Measurements from ENCODE around the gene PDE10A. TPM values are rescaled to one million over a fixed set of nuclear protein-coding genes. Genes with fewer than 3 reads are reported as not detected.
A peak's percentile ranks its signal among the peaks of the same experiment; 100 is the strongest.

Gene PDE10A
- 0.88 and 1.8 TPM in 2 replicates for total RNA-seq (2022)
- Bru-seq, nascent RNA = percentile 16 among the genes with signal in this experiment
- percentile 9 among the genes with signal in this experiment for BruChase-seq, experiment 1, labeled RNA remaining after a 6-hour chase
- percentile 10 among the genes with signal in this experiment for BruChase-seq, experiment 2, labeled RNA remaining after a 2-hour chase
- long read RNA-seq = 0 reads

- H3K9me3 Mint-ChIP-seq (ENCODE audit: unreplicated experiment) = no peaks in the 10 kb centered on the region
- H3K27me3 Mint-ChIP-seq (ENCODE audit: insufficient read depth, unreplicated experiment) = no peaks in the 10 kb centered on the region
- no peak for TF ChIP-seq CTCF (IDR thresholded peaks at IDR 0.05; ENCODE audit: unreplicated experiment)
- CTCF ChIA-PET = no interaction called here
- no peak within 1 kb of the TSS for H3K4me3 Mint-ChIP-seq (ENCODE audit: unreplicated experiment)
- POLR2A ChIA-PET = no interaction called here
- H3K36me3 Mint-ChIP-seq (ENCODE audit: insufficient read depth, unreplicated experiment) = no peaks in the 10 kb centered on the region
- DNase-seq (ENCODE audit: unreplicated experiment) = no peak
- BruUV-seq (replicated peaks) = no TSS peak
- peaks cover 7% of the 10 kb centered on the region for H3K4me1 Mint-ChIP-seq (ENCODE audit: insufficient read depth, unreplicated experiment)
- intact Hi-C loops (cut with micrococcal nuclease) = no loop called here
- no peak within 1 kb of the TSS for H3K27ac Mint-ChIP-seq (ENCODE audit: low read depth, unreplicated experiment)
Observed at GRCh38 chr6:165662749-165663376, at the start of gene PDE10A. Gene PDE10A (minus strand): TSS chr6:165663241. CDS start chr6:165662811, 430 bp downstream.

GRCh38 chr6:165708985-165709576, 46.0 kb upstream of the PDE10A start:
- H3K9me3 Mint-ChIP-seq (ENCODE audit: unreplicated experiment) = no peaks in the 10 kb centered on the region
- H3K27ac Mint-ChIP-seq (ENCODE audit: low read depth, unreplicated experiment) = no peak overlapping the region
- TF ChIP-seq CTCF (IDR thresholded peaks at IDR 0.05; ENCODE audit: unreplicated experiment) = no peak
- no peaks in the 10 kb centered on the region for H3K27me3 Mint-ChIP-seq (ENCODE audit: insufficient read depth, unreplicated experiment)
- intact Hi-C loops (cut with micrococcal nuclease) = no loop called here
- CTCF ChIA-PET = no interaction called here
- no TSS peak for BruUV-seq (replicated peaks)
- no peaks in the 10 kb centered on the region for H3K36me3 Mint-ChIP-seq (ENCODE audit: insufficient read depth, unreplicated experiment)
- no peak overlapping the region for H3K4me3 Mint-ChIP-seq (ENCODE audit: unreplicated experiment)
- DNase-seq (ENCODE audit: unreplicated experiment) = no peak
- POLR2A ChIA-PET = no interaction called here
- H3K4me1 Mint-ChIP-seq (ENCODE audit: insufficient read depth, unreplicated experiment) = peaks cover 1% of the 10 kb centered on the region

GRCh38 chr6:165707067-165707853, 44.2 kb upstream of the PDE10A start:
- DNase-seq (ENCODE audit: unreplicated experiment) = no peak
- CTCF ChIA-PET = interaction anchor here (0.6 kb wide), 1 partner anchor 515 kb away, joined by 4 read pairs; no protein-coding TSS in a partner anchor
- no peaks in the 10 kb centered on the region for H3K36me3 Mint-ChIP-seq (ENCODE audit: insufficient read depth, unreplicated experiment)
- no peak overlapping the region for H3K27ac Mint-ChIP-seq (ENCODE audit: low read depth, unreplicated experiment)
- POLR2A ChIA-PET = no interaction called here
- H3K4me3 Mint-ChIP-seq (ENCODE audit: unreplicated experiment) = no peak overlapping the region
- intact Hi-C loops (cut with micrococcal nuclease) = no loop called here
- H3K4me1 Mint-ChIP-seq (ENCODE audit: insufficient read depth, unreplicated experiment) = peaks cover 7% of the 10 kb centered on the region
- no peak for TF ChIP-seq CTCF (IDR thresholded peaks at IDR 0.05; ENCODE audit: unreplicated experiment)
- H3K27me3 Mint-ChIP-seq (ENCODE audit: insufficient read depth, unreplicated experiment) = no peaks in the 10 kb centered on the region
- H3K9me3 Mint-ChIP-seq (ENCODE audit: unreplicated experiment) = no peaks in the 10 kb centered on the region
- no TSS peak for BruUV-seq (replicated peaks)

DNA sequence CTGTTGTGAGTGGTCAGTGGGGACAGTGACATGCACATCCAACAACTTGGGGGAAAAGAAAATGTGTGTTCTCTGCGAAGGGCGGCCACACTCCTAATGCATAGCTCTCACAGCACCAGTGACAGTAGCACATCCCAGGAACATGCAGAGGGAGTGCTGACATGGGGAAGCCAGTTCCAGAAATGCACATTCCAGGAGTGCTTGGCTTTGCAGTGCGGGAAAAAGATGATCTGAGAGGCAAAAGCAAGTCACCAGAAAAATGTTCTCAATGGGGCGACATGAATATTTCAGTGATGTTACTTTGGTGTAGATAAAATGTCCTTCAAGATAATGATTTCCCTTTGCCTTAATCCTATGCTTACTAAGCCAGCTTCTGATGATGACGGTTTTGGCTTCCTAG, 42.9 kb upstream of the PDE10A start:
- BruUV-seq (replicated peaks) = no TSS peak
- peaks cover 7% of the 10 kb centered on the region for H3K4me1 Mint-ChIP-seq (ENCODE audit: insufficient read depth, unreplicated experiment)
- TF ChIP-seq CTCF (IDR thresholded peaks at IDR 0.05; ENCODE audit: unreplicated experiment) = no peak
- no peaks in the 10 kb centered on the region for H3K27me3 Mint-ChIP-seq (ENCODE audit: insufficient read depth, unreplicated experiment)
- POLR2A ChIA-PET = no interaction called here
- CTCF ChIA-PET = interaction anchor here (0.8 to 1.8 kb wide), 3 partner anchors 8 to 24 kb away, joined by 3 to 11 read pairs (median 5); no protein-coding TSS in a partner anchor
- no peak overlapping the region for H3K4me3 Mint-ChIP-seq (ENCODE audit: unreplicated experiment)
- no peak overlapping the region for H3K27ac Mint-ChIP-seq (ENCODE audit: low read depth, unreplicated experiment)
- no peaks in the 10 kb centered on the region for H3K36me3 Mint-ChIP-seq (ENCODE audit: insufficient read depth, unreplicated experiment)
- no peak for DNase-seq (ENCODE audit: unreplicated experiment)
- intact Hi-C loops (cut with micrococcal nuclease) = no loop called here
- no peaks in the 10 kb centered on the region for H3K9me3 Mint-ChIP-seq (ENCODE audit: unreplicated experiment)

All from MCF 10A (cell line).